GM12865 (cell line): ENCODE data around the gene CYP2U1.
"Not testable (repeated sequence)": the region's sequence is repeated elsewhere in the genome, so short reads cannot be mapped to it uniquely, and the experiment has no call there.

ENCODE experiments used
- DNase-seq: peaks from one replicate; pipeline ENCODE4 v3.0.0; 2010; ENCODE audit warnings: low read depth
- H3K4me3 ChIP-seq: 2 replicates; pipeline ENCODE4 v1.5.1; 2011; ENCODE audit warnings: mild to moderate bottlenecking, low read depth, low read length, control low read depth
- TF ChIP-seq, protein P1 (sequence below): IDR thresholded peaks from 2 replicates; pipeline ENCODE4 v1.5.1; 2011; ENCODE audit warnings: low read length, control low read depth, low read depth, inconsistent platforms; ENCODE audit not compliant: insufficient read depth; ENCODE audit errors: missing control alignments

CYP2U1 gene

DNA sequence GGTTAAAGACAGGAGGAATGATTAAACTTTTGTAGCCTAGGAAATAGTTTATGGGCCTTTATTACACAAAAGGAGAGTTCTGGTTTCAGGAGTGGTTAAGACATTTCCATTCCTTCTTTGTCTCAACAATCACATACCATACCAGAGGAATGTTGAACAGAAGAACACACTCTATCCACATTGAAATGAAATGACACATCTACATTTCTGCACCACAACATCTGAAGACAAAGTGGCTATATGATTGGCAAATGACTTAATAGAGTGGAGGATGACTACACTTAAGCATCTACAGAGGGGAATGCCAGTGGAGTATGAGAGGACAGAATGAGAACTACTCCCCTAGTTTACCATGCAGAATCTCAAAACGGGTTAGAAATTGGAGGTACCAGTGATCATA, 8.0 kb downstream of the CYP2U1 start:
- DNase-seq: no peak
- H3K4me3 ChIP-seq: no peak overlapping the region
- TF ChIP-seq, protein P1, sequence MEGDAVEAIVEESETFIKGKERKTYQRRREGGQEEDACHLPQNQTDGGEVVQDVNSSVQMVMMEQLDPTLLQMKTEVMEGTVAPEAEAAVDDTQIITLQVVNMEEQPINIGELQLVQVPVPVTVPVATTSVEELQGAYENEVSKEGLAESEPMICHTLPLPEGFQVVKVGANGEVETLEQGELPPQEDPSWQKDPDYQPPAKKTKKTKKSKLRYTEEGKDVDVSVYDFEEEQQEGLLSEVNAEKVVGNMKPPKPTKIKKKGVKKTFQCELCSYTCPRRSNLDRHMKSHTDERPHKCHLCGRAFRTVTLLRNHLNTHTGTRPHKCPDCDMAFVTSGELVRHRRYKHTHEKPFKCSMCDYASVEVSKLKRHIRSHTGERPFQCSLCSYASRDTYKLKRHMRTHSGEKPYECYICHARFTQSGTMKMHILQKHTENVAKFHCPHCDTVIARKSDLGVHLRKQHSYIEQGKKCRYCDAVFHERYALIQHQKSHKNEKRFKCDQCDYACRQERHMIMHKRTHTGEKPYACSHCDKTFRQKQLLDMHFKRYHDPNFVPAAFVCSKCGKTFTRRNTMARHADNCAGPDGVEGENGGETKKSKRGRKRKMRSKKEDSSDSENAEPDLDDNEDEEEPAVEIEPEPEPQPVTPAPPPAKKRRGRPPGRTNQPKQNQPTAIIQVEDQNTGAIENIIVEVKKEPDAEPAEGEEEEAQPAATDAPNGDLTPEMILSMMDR: no peak

DNA sequence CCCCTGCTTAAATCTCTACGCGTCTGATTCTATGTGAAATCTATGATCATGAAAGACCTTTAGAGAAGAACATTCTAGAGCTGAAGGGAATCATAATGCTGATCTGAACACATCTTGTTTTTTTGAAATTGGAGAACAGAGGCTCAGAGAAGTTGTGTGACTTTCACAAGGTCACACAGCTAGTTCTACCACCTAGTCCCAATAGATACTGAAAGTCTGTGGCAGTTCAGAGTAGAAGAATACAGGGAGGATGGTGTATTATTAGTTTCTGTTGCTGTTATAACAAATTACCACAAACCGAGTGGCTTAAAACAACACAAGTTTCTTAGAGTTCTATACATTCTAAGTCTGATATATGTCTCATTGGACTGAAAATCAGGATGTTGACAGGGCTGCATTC, 14.5 kb downstream of the CYP2U1 start:
- TF ChIP-seq, protein P1: no peak
- H3K4me3 ChIP-seq: no peak overlapping the region
- no peak for DNase-seq

DNA sequence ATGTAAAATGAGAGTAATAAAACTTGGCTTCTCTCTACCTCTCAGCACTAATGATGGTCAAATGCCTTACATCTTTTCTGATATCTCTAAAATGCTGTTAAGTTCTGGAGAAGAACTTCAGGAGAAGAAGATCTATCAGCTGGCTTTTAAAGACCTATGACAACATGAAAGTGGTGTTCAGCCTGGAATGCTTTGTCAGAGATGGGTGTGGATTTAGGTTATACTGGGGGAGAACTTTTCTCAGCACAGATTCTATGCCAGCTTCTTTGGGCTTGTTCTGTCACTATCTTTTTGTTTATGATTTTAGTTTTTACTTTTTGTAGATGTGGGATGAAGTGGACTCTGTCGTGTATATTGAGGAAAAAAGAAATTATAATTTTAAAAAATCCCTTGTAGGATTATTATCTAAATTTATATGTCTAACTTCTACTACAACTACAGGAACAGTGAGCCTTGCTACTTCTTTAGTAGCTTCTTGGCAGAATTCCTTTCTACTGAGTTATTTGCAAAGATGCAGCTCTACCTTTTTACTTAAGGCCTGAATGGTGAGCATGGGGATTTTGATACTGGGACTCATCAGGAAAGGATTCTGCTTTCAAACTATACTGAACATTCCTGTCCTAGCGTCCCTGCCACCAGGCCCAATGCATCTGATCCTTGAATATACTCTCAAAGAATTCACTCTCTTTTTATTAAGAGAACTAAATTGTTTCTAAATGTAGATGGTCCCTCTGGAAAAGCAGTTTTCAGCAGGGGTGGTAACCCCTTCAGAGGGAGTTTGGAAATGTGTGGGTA, 19.6 kb downstream of the CYP2U1 start:
- TF ChIP-seq, protein P1: no peak
- no peak for DNase-seq
- H3K4me3 ChIP-seq: no peak overlapping the region

DNA sequence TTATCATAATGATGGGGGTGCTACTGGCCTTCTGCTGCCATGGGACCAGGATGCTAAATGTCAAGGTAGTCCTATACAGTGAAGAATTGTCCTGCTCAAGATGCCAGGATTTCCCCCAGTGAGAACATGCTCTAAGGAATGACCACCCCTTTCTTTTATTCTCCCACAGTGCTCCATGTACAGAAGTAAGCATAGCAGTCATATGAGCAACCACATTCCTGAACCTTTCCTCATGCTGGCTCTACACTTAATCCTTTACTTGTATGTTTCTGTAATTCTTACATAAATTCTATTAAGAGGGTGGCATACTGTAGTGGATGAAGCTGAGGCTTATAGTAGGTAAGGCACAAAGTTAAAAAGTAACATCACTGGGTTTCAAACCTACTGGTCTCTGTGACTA, 20.2 kb downstream of the CYP2U1 start:
- no peak for DNase-seq
- no peak overlapping the region for H3K4me3 ChIP-seq
- TF ChIP-seq, protein P1: no peak

DNA sequence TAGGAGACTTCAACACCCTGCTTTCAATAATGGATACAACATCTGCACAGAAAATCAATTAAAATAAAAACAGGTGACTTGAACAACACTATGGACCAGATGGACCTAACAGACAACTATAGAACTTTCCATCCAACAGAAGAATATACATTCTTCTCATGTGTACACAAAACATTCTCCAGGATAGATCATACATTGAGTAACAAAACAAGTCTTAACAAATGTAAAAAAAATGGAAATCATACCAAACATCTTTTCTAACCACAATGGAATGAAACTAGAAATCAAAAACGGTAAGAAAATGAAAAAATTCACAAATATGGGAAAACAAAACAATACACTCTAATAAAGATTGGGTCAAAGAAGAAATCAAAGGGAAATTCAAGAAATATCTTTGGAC, 24.7 kb downstream of the CYP2U1 start:
- no peak overlapping the region for H3K4me3 ChIP-seq
- DNase-seq: no peak
- TF ChIP-seq, protein P1: no peak

DNA sequence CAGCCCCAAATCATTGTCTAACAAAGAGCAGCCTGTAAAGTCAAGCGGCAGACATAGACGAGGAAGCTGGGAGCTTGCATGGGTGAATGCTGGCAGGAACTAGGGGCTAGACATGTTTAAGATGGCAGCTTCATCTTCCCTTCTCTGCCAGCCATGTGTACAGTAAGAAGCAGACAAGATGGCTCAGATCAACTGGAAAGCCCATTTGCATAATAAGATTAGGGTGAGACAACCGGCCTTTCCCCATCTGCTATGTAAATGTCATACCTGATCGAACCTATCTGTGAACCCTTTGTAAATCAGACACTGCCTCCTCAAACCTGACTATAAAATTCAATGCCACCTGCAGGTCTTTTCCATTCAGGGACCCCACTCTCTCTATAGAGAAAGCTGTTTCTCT, 35.6 kb downstream of the CYP2U1 start:
- TF ChIP-seq, protein P1: no peak

DNA sequence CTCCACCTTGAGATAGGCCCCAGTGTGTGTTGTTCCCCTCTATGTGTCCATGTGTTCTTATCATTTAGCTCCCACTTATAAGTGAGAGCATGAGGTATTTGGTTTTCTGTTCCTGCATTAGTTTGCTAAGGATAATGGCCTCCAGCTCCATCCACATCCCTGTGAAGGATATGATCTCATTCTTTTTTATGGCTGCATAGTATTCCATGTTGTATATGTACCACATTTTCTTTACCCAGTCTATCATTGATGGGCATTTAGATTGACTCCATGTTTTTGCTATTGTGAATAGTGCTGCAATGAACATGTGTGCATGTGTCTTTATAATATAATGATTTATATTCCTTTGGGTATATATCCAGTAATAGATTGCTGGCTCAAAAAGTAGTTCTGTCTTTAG, 36.2 kb downstream of the CYP2U1 start:
- not testable (repeated sequence) for DNase-seq, H3K4me3 ChIP-seq

More for the DNA sequence above, 35.6 kb downstream of the CYP2U1 start:
- no peak for DNase-seq
- no peak overlapping the region for H3K4me3 ChIP-seq

DNA sequence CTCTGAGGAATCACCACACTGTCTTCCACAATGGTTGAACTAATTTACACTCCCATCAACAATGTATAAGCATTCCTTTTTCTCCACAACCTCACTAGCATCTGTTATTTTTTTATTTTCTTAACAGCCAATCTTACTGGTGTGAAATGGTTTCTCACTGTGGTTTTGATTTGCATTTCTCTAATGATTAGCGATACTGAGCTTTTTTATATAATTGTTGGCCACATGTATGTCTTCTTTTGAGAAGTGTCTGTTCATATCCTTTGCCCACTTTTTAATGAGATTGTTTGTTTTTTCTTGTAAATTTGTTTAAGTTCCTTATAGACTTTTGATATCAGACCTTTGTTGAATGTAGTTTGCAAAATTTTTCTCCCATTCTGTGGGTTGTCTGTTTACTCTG, 36.6 kb downstream of the CYP2U1 start:
- not testable (repeated sequence) for H3K4me3 ChIP-seq, DNase-seq
